ENCODE measurements around the gene KLHDC8B. TPM values are rescaled to one million over a fixed set of nuclear protein-coding genes. Genes with fewer than 3 reads are reported as not detected.
"Not testable (repeated sequence)": the region's sequence is repeated elsewhere in the genome, so short reads cannot be mapped to it uniquely, and the experiment has no call there.

The KLHDC8B gene
- total and polyA plus RNA-seq, 9 of the 15 experiments (the other 6 are each of a cell fraction or from before 2014, with no cell fraction given), result 6.9 to 34.8 (median 25.2) TPM

DNA sequence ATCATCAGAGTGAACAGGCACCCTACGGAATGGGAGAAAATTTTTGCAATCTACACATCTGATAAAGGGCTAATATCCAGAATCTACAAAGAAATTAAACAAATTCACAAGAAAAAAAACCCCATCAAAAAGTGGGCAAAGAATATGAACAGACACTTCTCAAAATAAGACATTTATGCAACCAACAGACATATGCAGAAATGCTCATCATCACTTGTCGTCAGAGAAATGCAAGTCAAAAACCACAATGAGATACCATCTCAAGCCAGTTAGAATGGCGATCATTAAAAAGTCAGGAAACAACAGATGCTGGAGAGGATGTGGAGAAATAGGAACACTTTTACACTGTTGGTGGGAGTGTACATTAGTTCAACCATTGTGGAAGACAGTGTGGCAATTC lies 45.3 kb downstream of the KLHDC8B start:
- H3K79me2 ChIP-seq (ENCODE audit: control insufficient read depth, insufficient read depth, low read length); H3K9ac ChIP-seq (ENCODE audit: insufficient read depth in 1 of 2, low read depth in 2 of 2, low read length in 2 of 2); H3K9me1 ChIP-seq (ENCODE audit: control insufficient read depth, insufficient read depth, low read length); H3K9me3 ChIP-seq (replicated peaks; ENCODE audit: control insufficient read depth, insufficient read depth, low read depth, low read length); POLR2A ChIA-PET; DNase-seq (ENCODE audit: extremely low read depth in 1 of 4, low spot score in 3 of 4); H3K36me3 ChIP-seq (ENCODE audit: control insufficient read depth, insufficient read depth, low read length); in situ Hi-C loops (cut with MboI); H2AFZ ChIP-seq (ENCODE audit: low read depth, low read length); H3K4me2 ChIP-seq (ENCODE audit: insufficient read depth, low read length); FAIRE-seq; CTCF ChIA-PET (ENCODE audit: low intra/inter-chr PET ratio); ATAC-seq; H3K27ac ChIP-seq (ENCODE audit: extremely low read depth, low read depth, low read length); H3K27me3 ChIP-seq (ENCODE audit: control insufficient read depth in 2 of 2, insufficient read depth in 2 of 2, low read length in 2 of 2); BruUV-seq (replicated peaks); intact Hi-C loops (cut with micrococcal nuclease); H3K4me1 ChIP-seq (replicated peaks in 1 of 2; ENCODE audit: control insufficient read depth in 2 of 2, insufficient read depth in 2 of 2, low read length in 2 of 2); H4K20me1 ChIP-seq (replicated peaks; ENCODE audit: control insufficient read depth, insufficient read depth, low read length); H3K4me3 ChIP-seq; TF ChIP-seq ATF1 (CRISPR knock-in tag; IDR thresholded peaks at IDR 0.05): not testable (repeated sequence)
- TF ChIP-seq, protein P1, sequence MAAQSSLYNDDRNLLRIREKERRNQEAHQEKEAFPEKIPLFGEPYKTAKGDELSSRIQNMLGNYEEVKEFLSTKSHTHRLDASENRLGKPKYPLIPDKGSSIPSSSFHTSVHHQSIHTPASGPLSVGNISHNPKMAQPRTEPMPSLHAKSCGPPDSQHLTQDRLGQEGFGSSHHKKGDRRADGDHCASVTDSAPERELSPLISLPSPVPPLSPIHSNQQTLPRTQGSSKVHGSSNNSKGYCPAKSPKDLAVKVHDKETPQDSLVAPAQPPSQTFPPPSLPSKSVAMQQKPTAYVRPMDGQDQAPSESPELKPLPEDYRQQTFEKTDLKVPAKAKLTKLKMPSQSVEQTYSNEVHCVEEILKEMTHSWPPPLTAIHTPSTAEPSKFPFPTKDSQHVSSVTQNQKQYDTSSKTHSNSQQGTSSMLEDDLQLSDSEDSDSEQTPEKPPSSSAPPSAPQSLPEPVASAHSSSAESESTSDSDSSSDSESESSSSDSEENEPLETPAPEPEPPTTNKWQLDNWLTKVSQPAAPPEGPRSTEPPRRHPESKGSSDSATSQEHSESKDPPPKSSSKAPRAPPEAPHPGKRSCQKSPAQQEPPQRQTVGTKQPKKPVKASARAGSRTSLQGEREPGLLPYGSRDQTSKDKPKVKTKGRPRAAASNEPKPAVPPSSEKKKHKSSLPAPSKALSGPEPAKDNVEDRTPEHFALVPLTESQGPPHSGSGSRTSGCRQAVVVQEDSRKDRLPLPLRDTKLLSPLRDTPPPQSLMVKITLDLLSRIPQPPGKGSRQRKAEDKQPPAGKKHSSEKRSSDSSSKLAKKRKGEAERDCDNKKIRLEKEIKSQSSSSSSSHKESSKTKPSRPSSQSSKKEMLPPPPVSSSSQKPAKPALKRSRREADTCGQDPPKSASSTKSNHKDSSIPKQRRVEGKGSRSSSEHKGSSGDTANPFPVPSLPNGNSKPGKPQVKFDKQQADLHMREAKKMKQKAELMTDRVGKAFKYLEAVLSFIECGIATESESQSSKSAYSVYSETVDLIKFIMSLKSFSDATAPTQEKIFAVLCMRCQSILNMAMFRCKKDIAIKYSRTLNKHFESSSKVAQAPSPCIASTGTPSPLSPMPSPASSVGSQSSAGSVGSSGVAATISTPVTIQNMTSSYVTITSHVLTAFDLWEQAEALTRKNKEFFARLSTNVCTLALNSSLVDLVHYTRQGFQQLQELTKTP (IDR thresholded peaks at IDR 0.05; ENCODE audit: low read depth in 1 of 2, partially characterized antibody in 2 of 2), result peak in 1 of 2 experiments; percentile 89
- TF ChIP-seq TRIM24 (IDR thresholded peaks at IDR 0.05) (peak in 1 of 2 experiments; percentile 15; a peak in 1 of 4 replicates), ATF1 (tag; IDR thresholded peaks at IDR 0.05) (0 out of 2 replicates have a peak, but pooled peaks have one; percentile 13)
- WGBS (ENCODE audit: insufficient coverage, low coverage, missing lambda C conversion rate), result 45% methylated on average over 3 of the region's 3 CpGs

All from K562 (cell line).